IMR-90 (cell line): Measurements from ENCODE around the gene ELF5. TPM values are rescaled to one million over a fixed set of nuclear protein-coding genes. Genes with fewer than 3 reads are reported as not detected.

Source experiments
- ATAC-seq: fragments of 200-7000 bp; cut with Tn5 transposase; 2 replicates; pipeline ENCODE4 v1.9.1; 2020; ENCODE audit warnings: low read depth, mild to moderate bottlenecking, moderate library complexity
- BruUV-seq: library from RNA; stranded (reverse); fragments of 400-500 nt; replicated peaks from 2 replicates; lab custom pipeline; 2021; lab: Mats Ljungman, UMichigan
- CTCF ChIA-PET: fragments of 300-600 bp; formaldehyde crosslinking; extraction: SDS; loops from one replicate; lab custom pipeline; 2021; ENCODE audit warnings: antibody characterized with exemption; lab: Yijun Ruan, JAX
- POLR2A ChIA-PET: fragments of 300-600 bp; sonication (Branson Sonifier 250); formaldehyde crosslinking; loops from one replicate; lab custom pipeline; 2022; ENCODE audit warnings: antibody characterized with exemption; ENCODE audit not compliant: unreplicated experiment; lab: Charles Lee
- DNase-seq: peaks from one replicate; pipeline ENCODE4 v3.0.0; 2013
- H2AFZ ChIP-seq: replicated peaks from 2 replicates; pipeline ENCODE3; 2013; ENCODE audit warnings: low read length, mild to moderate bottlenecking; ENCODE audit not compliant: poor library complexity
- H2AK5ac ChIP-seq: 2 replicates; pipeline ENCODE4 v1.6.1; 2013; ENCODE audit warnings: low read depth, low read length, inconsistent platforms
- H2AK9ac ChIP-seq: replicated peaks from 2 replicates; pipeline ENCODE3; 2013; ENCODE audit warnings: mild to moderate bottlenecking, low read depth, low read length, moderate library complexity; ENCODE audit not compliant: poor library complexity
- H2BK120ac ChIP-seq: 2 replicates; pipeline ENCODE4 v1.6.1; 2013; ENCODE audit warnings: low read depth, low read length, inconsistent platforms
- H2BK15ac ChIP-seq: 3 replicates; pipeline ENCODE4 v1.6.1; 2013; ENCODE audit warnings: low read depth, low read length, inconsistent platforms
- H2BK20ac ChIP-seq: 2 replicates; pipeline ENCODE4 v1.6.1; 2013; ENCODE audit warnings: low read depth, mild to moderate bottlenecking, inconsistent platforms, low read length, moderate library complexity
- H2BK5ac ChIP-seq: 2 replicates; pipeline ENCODE4 v1.6.1; 2013; ENCODE audit warnings: mild to moderate bottlenecking, low read depth, low read length, inconsistent platforms; ENCODE audit not compliant: poor library complexity, severe bottlenecking
- H3K14ac ChIP-seq: replicated peaks from 2 replicates; pipeline ENCODE4 v1.6.1; 2013; ENCODE audit warnings: low read depth, low read length, inconsistent platforms
- H3K18ac ChIP-seq: 2 replicates; pipeline ENCODE4 v1.6.1; 2013; ENCODE audit warnings: low read depth, low read length, control low read depth
- H3K23ac ChIP-seq: 2 replicates; pipeline ENCODE4 v1.6.1; 2013; ENCODE audit warnings: low read depth, low read length, inconsistent platforms
- H3K27ac ChIP-seq: 2 replicates; pipeline ENCODE4 v1.5.1; 2013; ENCODE audit warnings: mild to moderate bottlenecking, control low read depth, low read length; ENCODE audit not compliant: insufficient read depth
- H3K27me3 ChIP-seq: 2 replicates; pipeline ENCODE4 v1.6.1; 2013; ENCODE audit warnings: low read length; ENCODE audit not compliant: control insufficient read depth, insufficient read depth
- H3K36me3 ChIP-seq: 2 replicates; pipeline ENCODE4 v1.6.1; 2013; ENCODE audit warnings: low read length, mixed read lengths; ENCODE audit not compliant: control insufficient read depth, insufficient read depth
- H3K4ac ChIP-seq: 2 replicates; pipeline ENCODE4 v1.6.1; 2013; ENCODE audit warnings: low read depth, low read length, inconsistent platforms
- H3K4me1 ChIP-seq: 2 replicates; pipeline ENCODE4 v1.6.1; 2013; ENCODE audit warnings: low read length, mixed read lengths; ENCODE audit not compliant: control insufficient read depth, insufficient read depth
- H3K4me2 ChIP-seq: 2 replicates; pipeline ENCODE4 v1.6.1; 2013; ENCODE audit warnings: low read depth, mild to moderate bottlenecking, control low read depth, low read length, moderate library complexity
- H3K4me3 ChIP-seq: 2 replicates; pipeline ENCODE4 v1.5.1; 2013; ENCODE audit warnings: low read depth, mild to moderate bottlenecking, control low read depth, low read length, moderate library complexity; ENCODE audit not compliant: insufficient read depth
- H3K56ac ChIP-seq: 2 replicates; pipeline ENCODE4 v1.6.1; 2013; ENCODE audit warnings: low read length, inconsistent platforms; ENCODE audit not compliant: insufficient read depth; ENCODE audit errors: extremely low read depth
- H3K79me1 ChIP-seq, 2 experiments: 2 replicates each; pipeline ENCODE4 v1.6.1; 2013; ENCODE audit warnings: low read length in 2 of 2, inconsistent platforms in 1 of 2, low read depth in 1 of 2
- H3K9ac ChIP-seq: 2 replicates; pipeline ENCODE4 v1.6.1; 2013; ENCODE audit warnings: low read depth, low read length, control low read depth
- H3K9me1 ChIP-seq: 2 replicates; pipeline ENCODE4 v1.6.1; 2013; ENCODE audit warnings: low read length, inconsistent platforms; ENCODE audit not compliant: insufficient read depth
- H3K9me3 ChIP-seq: 2 replicates; pipeline ENCODE4 v1.6.1; 2013; ENCODE audit warnings: low read length; ENCODE audit not compliant: control insufficient read depth, insufficient read depth
- H4K20me1 ChIP-seq: 2 replicates; pipeline ENCODE4 v1.6.1; 2013; ENCODE audit warnings: low read length, inconsistent platforms; ENCODE audit not compliant: insufficient read depth
- H4K5ac ChIP-seq: 2 replicates; pipeline ENCODE4 v1.6.1; 2013; ENCODE audit warnings: mild to moderate bottlenecking, low read depth, low read length, control low read depth
- H4K8ac ChIP-seq, 2 experiments: 2 replicates each; pipeline ENCODE4 v1.6.1; 2013; ENCODE audit warnings: low read depth in 2 of 2, low read length in 2 of 2, control low read depth in 1 of 2, inconsistent platforms in 1 of 2
- H4K91ac ChIP-seq: 2 replicates; pipeline ENCODE4 v1.6.1; 2013; ENCODE audit warnings: low read depth, low read length, inconsistent platforms; ENCODE audit not compliant: insufficient read depth
- BHLHE40 ChIP-seq: fragments of 150-350 bp; IDR thresholded peaks from 2 replicates; pipeline ENCODE4 v1.6.1; 2016; ENCODE audit warnings: mild to moderate bottlenecking, low read depth, low read length
- CEBPB ChIP-seq: IDR thresholded peaks from 2 replicates; pipeline ENCODE4 v1.6.1; 2012; ENCODE audit warnings: low read depth, low read length, improper control_type of control experiment
- FOS ChIP-seq: fragments of 150-350 bp; IDR thresholded peaks from 2 replicates; pipeline ENCODE4 v1.6.1; 2016; ENCODE audit warnings: low read depth, low read length
- MAFK ChIP-seq: IDR thresholded peaks from 2 replicates; pipeline ENCODE4 v1.6.1; 2012; ENCODE audit warnings: low read depth, low read length, improper control_type of control experiment
- MAZ ChIP-seq: IDR thresholded peaks from 2 replicates; pipeline ENCODE4 v1.6.1; 2012; ENCODE audit warnings: low read depth, mild to moderate bottlenecking, low read length, improper control_type of control experiment, moderate library complexity, borderline replicate concordance
- MXI1 ChIP-seq: IDR thresholded peaks from 2 replicates; pipeline ENCODE4 v1.6.1; 2012; ENCODE audit warnings: low read depth, mild to moderate bottlenecking, low read length, moderate library complexity, borderline replicate concordance
- NFE2L2 ChIP-seq: fragments of 150-350 bp; IDR thresholded peaks from 2 replicates; pipeline ENCODE4 v1.6.1; 2016; ENCODE audit warnings: low read depth, mild to moderate bottlenecking, low read length
- POLR2A ChIP-seq: IDR thresholded peaks from 2 replicates; pipeline ENCODE4 v1.6.1; 2012; ENCODE audit warnings: mild to moderate bottlenecking, low read depth, low read length
- RAD21 ChIP-seq: IDR thresholded peaks from 2 replicates; pipeline ENCODE4 v1.6.1; 2012; ENCODE audit warnings: low read length, improper control_type of control experiment
- SMC3 ChIP-seq: fragments of 150-350 bp; IDR thresholded peaks from 2 replicates; pipeline ENCODE4 v1.6.1; 2016; ENCODE audit warnings: low read depth, mild to moderate bottlenecking, antibody characterized with exemption, low read length, moderate library complexity
- WGBS, 2 experiments: methylation state at CpG; one replicate each; pipeline versions ENCODE4 v1.1.5 to v1.1.7; 2013; ENCODE audit warnings: missing lambda C conversion rate in 2 of 2; ENCODE audit not compliant: insufficient read length in 1 of 2; ENCODE audit errors: extremely low coverage in 2 of 2; 5-methylcytosine and 5-hydroxymethylcytosine counted together
- dilution Hi-C: fragments of 300-500 bp; cut with HindIII; formaldehyde crosslinking; loops from one replicate; pipeline ENCODE4 v1.14.3; 2018; ENCODE audit warnings: low sequenced_read_pairs; ENCODE audit not compliant: unreplicated experiment
- in situ Hi-C: fragments of 300-500 bp; cut with MboI; formaldehyde crosslinking; loops from 3 replicates; pipeline ENCODE4 v1.14.3; 2019; ENCODE audit warnings: low sequenced_read_pairs, inconsistent platforms, mixed read lengths
- intact Hi-C: fragments of 100-400 bp; cut with micrococcal nuclease; formaldehyde crosslinking; loops from 2 replicates; pipeline ENCODE4 v1.10.0; 2022
- polyA plus RNA-seq, 3 experiments: library from polyadenylated mRNA; depleted of rRNA; stranded (reverse); fragments of >200 nt; gene quantifications; 2 replicates each; pipeline ENCODE4 v1.2.3, GENCODE V29; 2012; ENCODE audit warnings: low replicate concordance in 1 of 3
- total RNA-seq: library from RNA; depleted of rRNA; stranded (reverse); fragments of >200 nt; gene quantifications from 2 replicates; pipeline ENCODE4 v1.2.3, GENCODE V29; 2012
- TF ChIP-seq, protein P1 (sequence below): conservative IDR thresholded peaks from 2 replicates; pipeline ENCODE4 v1.5.1; 2012; ENCODE audit warnings: mild to moderate bottlenecking, low read depth, low read length, improper control_type of control experiment
- TF ChIP-seq, protein P2 (sequence below): fragments of 150-350 bp; IDR thresholded peaks from 2 replicates; pipeline ENCODE4 v1.6.1; 2017; ENCODE audit warnings: mild to moderate bottlenecking, antibody characterized with exemption, low read length, low read depth

The ELF5 gene
- total and polyA plus RNA-seq, 2 of the 4 experiments (the other 2 are of a cell fraction): not detected

DNA sequence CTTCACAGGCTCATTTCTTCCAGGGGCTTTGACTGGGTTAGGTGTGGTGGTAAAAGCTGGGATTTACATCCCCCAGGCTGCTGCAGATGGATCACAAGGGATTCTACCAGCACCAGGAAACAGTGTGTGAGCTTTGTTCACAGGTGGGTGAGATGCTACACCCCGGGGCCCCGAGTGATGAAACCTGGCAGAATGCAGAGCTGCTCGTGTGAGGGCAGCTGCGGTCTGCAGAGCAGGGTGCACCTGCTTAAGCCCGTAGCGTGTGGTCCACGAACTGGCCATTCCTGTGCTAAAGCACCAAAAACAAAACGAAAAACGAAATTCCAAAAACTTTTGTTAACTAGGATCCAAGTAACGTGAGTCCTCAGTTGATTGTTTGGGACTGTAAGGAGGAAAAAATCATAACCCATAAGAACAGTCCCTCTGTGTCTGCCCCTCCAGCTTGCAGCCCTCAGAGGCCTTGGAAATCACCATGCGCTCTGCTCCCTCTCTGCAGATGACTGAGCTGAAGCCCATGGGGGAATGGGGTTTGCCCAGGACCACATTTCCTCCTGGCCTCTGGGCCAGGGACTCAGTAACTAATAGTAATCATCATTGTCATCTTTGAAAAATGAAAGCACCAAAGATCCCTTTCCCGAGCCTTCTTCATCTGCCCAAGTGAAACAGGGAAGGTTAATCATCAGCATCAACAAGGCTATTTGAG, 24.6 kb downstream of the ELF5 start:
- CTCF ChIA-PET: interaction anchor here (0.5 kb wide), 1 partner anchor 22 kb away, joined by 4 read pairs; no protein-coding TSS in a partner anchor
- in situ Hi-C loops: no loop called here

More for the DNA sequence above, 24.6 kb downstream of the ELF5 start:
- no peak for TF ChIP-seq BHLHE40
- no peak for TF ChIP-seq MAZ
- TF ChIP-seq POLR2A: no peak
- no peak for TF ChIP-seq MAFK
- TF ChIP-seq SMC3: no peak
- TF ChIP-seq FOS: no peak
- TF ChIP-seq NFE2L2: no peak
- TF ChIP-seq, protein P1, sequence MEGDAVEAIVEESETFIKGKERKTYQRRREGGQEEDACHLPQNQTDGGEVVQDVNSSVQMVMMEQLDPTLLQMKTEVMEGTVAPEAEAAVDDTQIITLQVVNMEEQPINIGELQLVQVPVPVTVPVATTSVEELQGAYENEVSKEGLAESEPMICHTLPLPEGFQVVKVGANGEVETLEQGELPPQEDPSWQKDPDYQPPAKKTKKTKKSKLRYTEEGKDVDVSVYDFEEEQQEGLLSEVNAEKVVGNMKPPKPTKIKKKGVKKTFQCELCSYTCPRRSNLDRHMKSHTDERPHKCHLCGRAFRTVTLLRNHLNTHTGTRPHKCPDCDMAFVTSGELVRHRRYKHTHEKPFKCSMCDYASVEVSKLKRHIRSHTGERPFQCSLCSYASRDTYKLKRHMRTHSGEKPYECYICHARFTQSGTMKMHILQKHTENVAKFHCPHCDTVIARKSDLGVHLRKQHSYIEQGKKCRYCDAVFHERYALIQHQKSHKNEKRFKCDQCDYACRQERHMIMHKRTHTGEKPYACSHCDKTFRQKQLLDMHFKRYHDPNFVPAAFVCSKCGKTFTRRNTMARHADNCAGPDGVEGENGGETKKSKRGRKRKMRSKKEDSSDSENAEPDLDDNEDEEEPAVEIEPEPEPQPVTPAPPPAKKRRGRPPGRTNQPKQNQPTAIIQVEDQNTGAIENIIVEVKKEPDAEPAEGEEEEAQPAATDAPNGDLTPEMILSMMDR: no peak
- TF ChIP-seq, protein P2, sequence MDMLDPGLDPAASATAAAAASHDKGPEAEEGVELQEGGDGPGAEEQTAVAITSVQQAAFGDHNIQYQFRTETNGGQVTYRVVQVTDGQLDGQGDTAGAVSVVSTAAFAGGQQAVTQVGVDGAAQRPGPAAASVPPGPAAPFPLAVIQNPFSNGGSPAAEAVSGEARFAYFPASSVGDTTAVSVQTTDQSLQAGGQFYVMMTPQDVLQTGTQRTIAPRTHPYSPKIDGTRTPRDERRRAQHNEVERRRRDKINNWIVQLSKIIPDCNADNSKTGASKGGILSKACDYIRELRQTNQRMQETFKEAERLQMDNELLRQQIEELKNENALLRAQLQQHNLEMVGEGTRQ: no peak
- TF ChIP-seq RAD21: no peak
- TF ChIP-seq MXI1: no peak
- TF ChIP-seq CEBPB: no peak
- H3K56ac ChIP-seq: no peak overlapping the region
- H3K4me3 ChIP-seq: no peak overlapping the region
- H4K8ac ChIP-seq: no peak overlapping the region
- no peaks in the 10 kb centered on the region for H3K9me1 ChIP-seq
- H2AFZ ChIP-seq: no peak overlapping the region
- H2BK20ac ChIP-seq: no peak overlapping the region
- no peak overlapping the region for H2BK15ac ChIP-seq
- no peaks in the 10 kb centered on the region for H3K79me1 ChIP-seq
- no peak overlapping the region for H3K4me2 ChIP-seq
- POLR2A ChIA-PET: interaction anchor here (0.6 kb wide), 1 partner anchor 447 kb away, joined by 3 read pairs; no protein-coding TSS in a partner anchor
- H4K5ac ChIP-seq: no peak overlapping the region
- no peak overlapping the region for H4K91ac ChIP-seq
- H3K9me3 ChIP-seq: no peaks in the 10 kb centered on the region
- no peaks in the 10 kb centered on the region for H3K36me3 ChIP-seq
- no peak overlapping the region for H2BK120ac ChIP-seq
- peaks cover 45% of the 10 kb centered on the region for H3K27me3 ChIP-seq
- dilution Hi-C loops (no loop called here), intact Hi-C loops (no loop called here)
- H3K14ac ChIP-seq: no peak overlapping the region
- no TSS peak for BruUV-seq
- H2AK9ac ChIP-seq: no peak overlapping the region
- no peak for DNase-seq
- H2AK5ac ChIP-seq: no peak overlapping the region
- 68% methylated on average over 7 of the region's 12 CpGs; no CpG with 5 or more reads in 1 of the 2 experiments for WGBS, 2 experiments
- no peak overlapping the region for H3K9ac ChIP-seq
- H2BK5ac ChIP-seq: no peak overlapping the region
- no peak for ATAC-seq
- H4K20me1 ChIP-seq: no peaks in the 10 kb centered on the region
- no peaks in the 10 kb centered on the region for H3K4me1 ChIP-seq
- no peak overlapping the region for H3K27ac ChIP-seq
- H3K23ac ChIP-seq: no peak overlapping the region
- no peak overlapping the region for H3K4ac ChIP-seq
- H3K18ac ChIP-seq: no peak overlapping the region
